K562 (cell line): ENCODE data around the gene PTPRG. TPM values are rescaled to one million over a fixed set of nuclear protein-coding genes. Genes with fewer than 3 reads are reported as not detected.

Experiments
- CBX2 ChIP-seq: fragments of 200-600 bp; sonication (generic); IDR thresholded peaks from one replicate; pipeline ENCODE4 v1.6.1; 2012; ENCODE audit warnings: mild to moderate bottlenecking, low read length, inconsistent platforms; ENCODE audit not compliant: insufficient read depth, poor library complexity, severe bottlenecking
- PHF8 ChIP-seq: fragments of 200-600 bp; sonication (generic); IDR thresholded peaks from 2 replicates; pipeline ENCODE4 v1.6.1; 2012; ENCODE audit warnings: mixed run types, mild to moderate bottlenecking, inconsistent platforms, low read length, moderate library complexity, borderline replicate concordance
- REST ChIP-seq, 2 experiments: fragments of 450-650 bp; formaldehyde crosslinking in 1 of 2; IDR thresholded peaks; 2 replicates each; pipeline versions ENCODE4 v1.4.0 to v1.6.1; 2014 to 2020; ENCODE audit warnings: mild to moderate bottlenecking in 2 of 2, borderline replicate concordance in 1 of 2, low read depth in 1 of 2
- polyA plus RNA-seq, 8 experiments: library from polyadenylated mRNA; depleted of rRNA in 4 of 8; stranded (reverse) in 5 of 8; unstranded in 3 of 8; fragments of >200 nt; fragmentation: Nextera tagmentation in 2 of 8; fragmentation: Illumina TruSeq in 1 of 8; extraction: Ambion mirVana in 2 of 8; extraction: Trizol in 1 of 8; gene quantifications; 2 replicates each; pipeline versions ENCODE4 v1.2.1 to v1.2.3, GENCODE V29; 2011 to 2014; ENCODE audit warnings: inconsistent platforms in 1 of 8, missing spikeins in 1 of 8
- total RNA-seq, 7 experiments: library from RNA; depleted of rRNA in 6 of 7; stranded (reverse); fragments of >200 nt in 6 of 7; fragmentation: Illumina TruSeq in 2 of 7; extraction: Trizol in 2 of 7; gene quantifications; 2 replicates each; pipeline versions ENCODE4 v1.2.1 to v1.2.3, GENCODE V29; 2011 to 2021; ENCODE audit warnings: low replicate concordance in 1 of 7

PTPRG gene
- total and polyA plus RNA-seq, 9 of the 15 experiments (the other 6 are each of a cell fraction or from before 2014, with no cell fraction given), result 0.16 TPM; not detected in 8

GRCh38 chr3:62201438-62202035 is 640.2 kb downstream of the PTPRG start (continued):
- TF ChIP-seq REST (IDR thresholded peaks at IDR 0.05; ENCODE audit: borderline replicate concordance) (peak; percentile 11; the same call in 1 of the 2 replicates), REST (CRISPR knock-in tag; IDR thresholded peaks at IDR 0.05; ENCODE audit: low read depth) (no peak), CBX2 (no peak), PHF8 (no peak)
